GM18951 (cell line): Measurements from ENCODE around the gene SCARB1.

Source experiments
- POLR2A ChIP-seq: IDR thresholded peaks from 4 replicates; pipeline ENCODE4 v1.6.1; 2011; ENCODE audit warnings: mild to moderate bottlenecking; ENCODE audit not compliant: insufficient read length, insufficient read depth; ENCODE audit errors: extremely low read depth
- in situ Hi-C: fragments of 300-500 bp; cut with MboI; formaldehyde crosslinking; loops from one replicate; pipeline ENCODE4 v1.12.0; 2022; ENCODE audit warnings: low sequenced_read_pairs, mixed read lengths, inconsistent platforms; ENCODE audit not compliant: unreplicated experiment

The SCARB1 gene

DNA sequence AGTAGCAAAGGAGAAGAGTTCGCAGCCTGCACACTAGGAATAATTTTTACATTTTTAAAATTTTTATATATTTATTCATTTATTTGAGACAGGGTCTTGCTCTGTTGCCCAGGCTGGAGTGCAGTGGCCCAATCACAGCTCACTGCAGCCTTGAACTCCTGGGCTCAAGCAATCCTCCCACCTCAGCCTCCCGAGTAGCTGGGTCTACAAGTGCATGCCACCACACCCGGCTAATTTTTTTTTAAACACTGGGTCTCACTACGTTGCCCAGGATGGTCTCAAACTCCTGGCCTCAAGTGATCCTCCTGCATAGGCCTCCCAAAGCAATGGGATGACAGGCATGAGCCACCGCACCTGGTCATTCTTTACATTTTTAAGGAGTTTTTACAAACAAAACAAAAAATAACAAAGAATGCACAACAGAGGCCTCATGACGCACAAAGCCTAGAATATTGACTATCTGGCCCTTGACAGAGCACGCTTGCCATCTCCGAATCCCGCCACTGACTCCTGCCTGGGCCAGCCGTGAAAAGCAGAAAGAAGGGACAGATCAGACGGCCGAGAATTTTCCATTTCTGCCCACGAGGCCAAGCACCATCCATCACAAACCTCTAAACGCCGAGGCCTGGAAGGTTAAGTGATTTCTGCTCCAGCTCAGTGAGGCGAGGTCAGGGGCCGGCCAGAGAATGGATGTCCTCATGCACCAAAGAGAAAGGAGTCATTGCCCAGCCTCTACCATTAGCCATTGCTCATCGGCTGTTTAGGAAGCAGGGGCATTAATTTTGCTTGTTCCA, 120.0 kb downstream of the SCARB1 start:
- TF ChIP-seq POLR2A: no peak
- in situ Hi-C loops: no loop called here

DNA sequence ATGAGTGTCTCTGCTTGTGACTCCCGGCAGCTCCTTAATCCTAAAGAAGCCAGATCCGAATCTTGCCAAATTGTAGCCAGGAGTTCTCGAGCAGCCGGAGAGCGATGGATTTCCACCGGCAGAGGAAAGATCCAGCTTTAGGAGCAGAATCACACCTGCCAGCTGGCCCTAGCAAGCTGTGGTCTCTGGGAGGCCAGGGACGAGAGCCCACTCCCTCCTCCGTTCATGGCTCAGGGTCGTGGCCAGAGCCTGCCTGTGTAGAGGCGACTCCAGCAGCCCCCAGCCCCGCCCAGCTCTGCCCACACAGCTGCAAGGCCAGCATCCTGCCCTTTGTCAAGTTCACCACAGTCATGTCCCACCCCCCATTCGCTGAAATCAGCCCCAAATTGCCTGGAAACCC, 121.0 kb downstream of the SCARB1 start:
- TF ChIP-seq POLR2A: no peak
- in situ Hi-C loops: no loop called here

DNA sequence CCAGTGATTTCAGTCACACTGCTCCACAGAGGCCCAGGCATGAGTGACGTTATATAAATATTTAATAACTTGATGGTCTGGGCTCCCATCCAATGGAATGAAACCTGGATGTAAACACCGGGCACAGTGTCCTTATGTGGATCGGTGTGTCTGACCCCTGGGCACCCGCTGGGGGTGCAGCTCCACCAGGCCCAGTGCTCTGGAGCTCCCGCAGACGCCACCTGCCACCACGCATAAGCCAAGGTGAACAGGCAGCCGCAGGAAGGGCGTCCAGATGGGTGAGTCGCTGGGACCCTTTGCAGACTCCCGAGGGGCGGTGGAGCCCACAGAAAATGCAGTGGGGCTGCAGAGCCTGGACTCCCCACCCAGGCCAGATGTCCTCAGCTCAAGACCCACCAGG, 121.6 kb downstream of the SCARB1 start:
- in situ Hi-C loops: no loop called here
- no peak for TF ChIP-seq POLR2A

GRCh38 chr12:124741211-124741610, 122.5 kb downstream of the SCARB1 start:
- TF ChIP-seq POLR2A: no peak
- in situ Hi-C loops: no loop called here

- no peak for TF ChIP-seq POLR2A
- in situ Hi-C loops: no loop called here
These were observed 123.0 kb downstream of the SCARB1 start for GRCh38 chr12:124740691-124741137.

GRCh38 chr12:124739953-124740561, 123.6 kb downstream of the SCARB1 start:
- in situ Hi-C loops: no loop called here
- no peak for TF ChIP-seq POLR2A

- no peak for TF ChIP-seq POLR2A
- in situ Hi-C loops: no loop called here
These were observed 124.8 kb downstream of the SCARB1 start for GRCh38 chr12:124738636-124739467.

- in situ Hi-C loops: no loop called here
- TF ChIP-seq POLR2A: no peak
These were observed 125.7 kb downstream of the SCARB1 start for GRCh38 chr12:124737772-124738635.

GRCh38 chr12:124737040-124737419, 126.6 kb downstream of the SCARB1 start:
- in situ Hi-C loops: no loop called here
- no peak for TF ChIP-seq POLR2A

- in situ Hi-C loops: no loop called here
- no peak for TF ChIP-seq POLR2A
These were observed 127.3 kb downstream of the SCARB1 start for GRCh38 chr12:124736115-124737039.

- in situ Hi-C loops: no loop called here
- no peak for TF ChIP-seq POLR2A
These were observed 129.4 kb downstream of the SCARB1 start for GRCh38 chr12:124734224-124734788.

- no peak for TF ChIP-seq POLR2A
These were observed 130.6 kb downstream of the SCARB1 start for GRCh38 chr12:124733086-124733485.

More at GRCh38 chr12:124733086-124733485, 130.6 kb downstream of the SCARB1 start:
- in situ Hi-C loops: no loop called here
